Measurements from ENCODE around the gene BICRA.

DNA sequence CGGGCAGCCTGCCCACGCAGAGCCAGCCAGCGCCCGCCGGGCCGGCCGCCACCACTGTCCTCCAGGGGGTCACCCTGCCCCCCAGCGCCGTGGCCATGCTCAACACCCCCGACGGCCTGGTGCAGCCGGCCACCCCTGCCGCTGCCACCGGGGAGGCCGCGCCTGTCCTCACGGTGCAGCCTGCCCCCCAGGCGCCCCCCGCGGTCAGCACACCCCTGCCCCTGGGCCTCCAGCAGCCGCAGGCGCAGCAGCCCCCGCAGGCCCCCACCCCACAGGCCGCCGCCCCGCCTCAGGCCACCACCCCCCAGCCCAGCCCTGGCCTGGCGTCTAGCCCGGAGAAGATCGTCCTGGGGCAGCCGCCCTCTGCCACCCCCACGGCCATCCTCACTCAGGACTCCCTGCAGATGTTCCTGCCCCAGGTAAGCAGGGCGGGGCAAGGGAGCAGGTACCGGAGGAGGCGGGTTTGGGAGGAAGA is 72.0 kb downstream of the BICRA start:
- TF ChIP-seq CTCF (conservative IDR thresholded peaks at IDR 0.05; ENCODE audit: low read depth, low read length) (no peak), POLR2A (IDR thresholded peaks at IDR 0.05; ENCODE audit: low read depth, low read length) (no peak), MAZ (IDR thresholded peaks at IDR 0.05; ENCODE audit: borderline replicate concordance, low read depth, low read length) (no peak)
